CD4-positive, alpha-beta T cell treated with Interleukin-17A for 1 hour (primary cell): ENCODE results near the gene UQCRC1.
A peak's percentile ranks its signal among the peaks of the same experiment; 100 is the strongest.

Experiments
- DNase-seq: peaks from one replicate; pipeline ENCODE4 v3.0.0-alpha.2; 2020

Gene UQCRC1

DNA sequence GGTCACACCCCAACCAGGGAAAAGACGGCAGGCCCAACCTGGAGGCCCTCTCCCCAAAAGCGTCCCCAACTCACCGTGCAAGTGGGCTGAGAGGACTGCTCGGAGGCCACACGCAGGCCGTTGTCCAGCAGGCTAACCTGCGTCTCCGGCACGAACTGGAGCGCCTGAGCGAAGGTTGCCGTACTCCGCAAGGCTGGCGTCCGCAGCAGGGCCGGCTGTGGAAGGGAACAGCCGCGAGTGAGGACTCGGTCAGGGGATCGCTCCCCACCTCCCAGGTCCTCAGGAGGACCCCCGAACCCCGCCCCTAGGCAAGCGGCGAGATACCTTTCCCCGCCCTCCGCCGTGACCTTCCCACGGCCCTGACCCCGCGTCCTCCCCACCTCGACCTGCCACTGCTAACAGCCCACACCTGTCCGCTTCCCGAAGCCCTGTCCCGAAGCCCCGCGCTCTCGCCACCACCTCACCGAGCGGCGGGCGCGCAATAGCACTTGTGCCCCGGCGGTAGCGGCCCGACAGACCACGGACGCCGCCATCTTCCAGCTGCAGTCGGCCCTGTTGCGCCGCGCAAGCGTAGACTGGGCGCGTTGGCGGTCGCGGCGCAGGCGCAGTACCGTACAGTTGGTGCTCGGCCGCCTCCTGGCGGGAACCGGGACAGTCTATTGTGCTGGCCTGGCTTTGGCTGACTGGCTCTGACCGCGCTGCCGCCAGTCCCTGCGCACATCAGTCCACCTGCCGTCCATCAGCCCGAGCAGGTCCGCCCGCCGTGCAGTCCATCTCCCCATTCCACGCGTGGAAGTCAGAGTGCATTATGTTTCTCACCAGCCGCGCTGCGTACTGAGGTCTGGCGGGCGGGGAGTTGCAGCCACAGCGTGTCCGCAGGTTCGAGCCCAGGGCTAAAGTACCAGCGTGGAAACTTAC lies at the start of gene UQCRC1:
Gene UQCRC1, minus strand, starts transcription at position 559 of the 918 bp plus-strand sequence. Its CDS starts 26 bp downstream, at position 533.
- DNase-seq, result peak; percentile 94

DNA sequence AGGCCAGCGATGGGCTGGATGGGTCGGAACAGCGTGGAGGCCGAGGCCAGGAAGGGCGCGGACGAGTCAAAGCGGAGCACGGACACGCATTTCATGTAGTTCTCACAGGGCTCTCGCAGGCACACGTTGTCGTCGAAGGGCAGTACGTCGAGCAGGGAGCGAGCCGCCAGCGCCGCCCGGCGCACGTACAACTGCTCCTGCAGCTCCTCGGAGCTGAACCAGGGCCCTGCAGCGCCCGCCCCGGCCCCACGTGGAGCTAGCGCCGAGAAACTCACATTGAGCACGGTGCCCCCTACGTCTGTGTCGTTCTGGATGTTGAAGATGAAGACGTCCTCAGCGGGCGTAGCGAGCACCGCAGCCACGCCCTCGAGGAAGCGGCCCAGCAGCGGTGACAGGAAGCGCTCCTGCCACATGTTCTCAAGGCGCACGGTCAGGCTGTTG lies 47.4 kb upstream of the UQCRC1 start:
- peak; percentile 47 for DNase-seq

DNA sequence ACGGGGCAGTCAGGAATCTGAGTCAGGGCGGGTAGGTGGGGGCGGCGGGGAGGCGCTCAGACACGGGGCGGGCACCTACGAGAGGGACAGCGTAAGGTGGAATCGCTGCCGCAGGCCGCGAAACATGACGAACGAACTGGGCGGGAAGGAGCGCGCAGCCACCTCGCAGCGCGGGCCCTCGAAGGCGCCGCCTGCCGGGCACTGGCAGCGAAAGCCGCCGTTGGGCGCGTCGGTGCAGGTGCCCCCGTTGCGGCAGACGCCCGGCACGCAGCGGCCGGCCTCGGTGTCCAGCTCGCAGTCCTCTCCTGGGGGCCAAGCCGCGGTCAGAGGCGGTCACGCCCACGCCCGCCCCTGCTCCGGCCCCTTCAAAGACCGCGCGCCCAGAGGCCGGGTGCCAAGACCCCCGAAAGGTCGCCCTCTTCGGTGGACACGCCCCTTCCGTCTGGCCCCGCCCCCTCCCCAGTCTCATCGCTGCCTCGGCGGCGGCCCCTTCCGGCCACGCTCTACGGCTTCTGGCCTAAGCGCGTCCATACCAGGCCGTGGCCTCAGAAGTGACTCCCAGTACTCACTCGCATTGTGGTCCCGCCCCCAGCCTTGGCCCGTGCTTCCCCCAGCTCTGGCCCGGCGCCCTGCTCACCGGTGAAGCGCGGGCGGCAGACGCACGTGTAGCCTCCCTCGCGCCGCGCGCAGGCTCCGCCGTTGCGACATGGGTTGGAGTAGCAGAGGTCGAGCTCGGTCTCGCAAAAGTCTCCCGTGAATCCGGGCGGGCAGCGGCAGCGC lies 46.8 kb upstream of the UQCRC1 start:
- peak; percentile 88 for DNase-seq

DNA sequence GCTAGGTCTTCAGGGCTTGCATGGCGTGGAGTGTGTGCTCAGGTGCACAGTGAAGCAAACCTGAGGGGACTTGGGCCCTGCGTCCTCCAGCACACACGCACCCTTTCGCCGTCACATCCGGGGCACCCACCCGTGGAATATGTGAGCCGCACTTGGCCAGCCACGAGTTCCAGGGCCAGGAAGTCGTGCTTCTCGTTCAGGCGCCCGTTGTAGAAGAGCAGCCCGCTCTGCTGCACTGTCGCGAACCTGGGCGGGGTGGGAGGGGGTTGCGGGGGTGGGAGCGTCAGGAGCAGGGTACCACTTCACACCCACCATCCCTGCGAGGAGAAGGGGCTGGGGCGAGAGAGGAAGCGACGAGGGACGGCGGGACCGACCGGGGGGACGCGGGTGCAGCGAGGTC lies 46.2 kb upstream of the UQCRC1 start:
- DNase-seq, result peak; percentile 62

DNA sequence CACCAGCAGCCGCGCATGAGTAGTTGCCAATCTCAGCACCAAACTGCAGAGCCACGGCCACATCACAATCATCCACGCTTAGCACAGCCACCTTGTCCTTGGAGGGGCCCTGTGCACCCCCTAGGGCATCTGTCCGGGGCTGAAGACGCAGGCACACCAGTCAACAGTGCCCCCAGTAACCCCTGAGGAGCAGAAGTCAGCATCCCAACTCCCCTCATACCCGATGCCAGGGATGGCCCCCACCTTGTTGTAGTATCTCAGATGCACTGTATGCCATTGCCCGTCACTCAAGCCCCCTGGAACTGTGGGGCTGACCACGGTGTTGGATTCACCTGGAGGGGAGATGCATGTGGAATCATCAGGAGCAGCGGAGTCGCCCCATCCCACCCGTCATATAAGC lies 45.6 kb upstream of the UQCRC1 start:
- no peak for DNase-seq

DNA sequence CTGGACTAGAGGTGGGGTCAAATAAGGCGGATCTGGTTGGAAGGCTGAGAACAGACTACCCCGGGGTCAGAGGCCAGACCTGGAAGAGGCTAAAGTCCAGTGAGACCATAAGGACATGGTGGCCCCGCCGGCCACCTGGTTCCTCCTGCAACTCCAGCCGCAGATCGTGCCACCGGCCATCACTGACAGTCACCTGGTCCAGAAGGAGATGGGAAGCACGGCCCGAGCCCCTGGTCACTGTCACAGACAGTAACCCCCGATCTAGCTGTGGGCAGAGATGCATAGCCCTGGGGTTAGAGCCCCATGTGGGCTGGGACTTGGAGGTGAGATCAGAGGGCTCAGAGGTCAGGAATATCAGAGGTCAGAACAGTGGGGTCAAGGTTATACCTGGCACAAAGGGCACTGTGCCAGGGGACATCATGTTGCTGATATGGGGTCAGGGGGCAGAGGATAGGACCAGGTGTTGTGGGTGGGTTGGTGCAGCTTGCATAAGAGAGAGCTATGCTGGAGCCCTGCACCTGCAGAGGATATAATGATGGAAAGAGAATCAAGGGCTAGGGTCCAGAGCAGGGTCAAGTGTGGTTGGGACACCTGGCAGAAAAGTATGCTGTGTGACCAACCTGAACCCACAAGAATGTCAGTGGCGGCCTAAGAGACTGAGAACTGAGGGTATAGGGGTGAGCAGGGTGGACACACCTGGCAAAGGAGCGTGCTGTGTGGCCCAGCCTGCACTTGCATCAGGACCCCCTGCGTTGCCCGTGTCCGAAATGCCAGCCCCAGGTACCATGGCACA lies 43.7 kb upstream of the UQCRC1 start:
- no peak for DNase-seq

DNA sequence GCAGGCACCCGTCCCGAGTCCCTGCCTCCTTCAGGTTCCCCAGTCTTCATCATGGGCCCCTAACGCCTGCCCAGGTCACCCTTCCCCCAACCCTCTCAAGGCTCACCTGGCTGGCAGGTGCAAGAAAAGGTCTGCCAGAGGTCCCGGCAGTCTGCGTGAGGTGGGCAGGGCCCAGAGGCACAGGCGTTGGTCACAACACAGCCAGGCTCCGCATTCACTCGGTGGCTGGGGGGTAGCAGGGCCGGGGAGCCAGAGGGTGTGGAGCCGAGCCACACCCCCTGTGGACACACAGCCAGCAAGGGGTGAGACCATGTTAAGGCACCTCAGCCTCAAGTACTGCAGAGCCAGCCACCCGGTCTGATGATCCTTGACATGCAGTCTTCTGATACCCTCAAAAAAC lies 42.3 kb upstream of the UQCRC1 start:
- DNase-seq, result no peak

DNA sequence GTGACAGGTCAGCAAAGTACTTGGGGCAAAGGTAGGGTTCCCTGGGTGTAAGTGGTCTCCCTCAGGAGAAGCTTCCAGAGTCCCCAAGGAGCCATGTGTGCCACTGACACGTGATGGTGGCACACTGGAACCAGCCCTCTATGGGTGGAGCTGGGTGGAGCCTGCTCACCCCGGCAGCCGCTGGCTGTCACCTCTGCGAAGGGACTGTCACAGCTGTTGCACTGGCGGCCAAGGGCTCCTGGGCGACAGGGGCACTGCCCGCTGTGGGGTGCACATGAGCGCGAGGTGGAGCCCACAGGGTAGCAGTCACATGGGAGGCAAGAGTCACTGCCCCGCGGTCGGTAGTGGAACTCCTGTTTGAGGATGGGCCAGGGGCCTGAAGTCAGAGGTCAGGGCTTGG lies 41.3 kb upstream of the UQCRC1 start:
- DNase-seq, result no peak

DNA sequence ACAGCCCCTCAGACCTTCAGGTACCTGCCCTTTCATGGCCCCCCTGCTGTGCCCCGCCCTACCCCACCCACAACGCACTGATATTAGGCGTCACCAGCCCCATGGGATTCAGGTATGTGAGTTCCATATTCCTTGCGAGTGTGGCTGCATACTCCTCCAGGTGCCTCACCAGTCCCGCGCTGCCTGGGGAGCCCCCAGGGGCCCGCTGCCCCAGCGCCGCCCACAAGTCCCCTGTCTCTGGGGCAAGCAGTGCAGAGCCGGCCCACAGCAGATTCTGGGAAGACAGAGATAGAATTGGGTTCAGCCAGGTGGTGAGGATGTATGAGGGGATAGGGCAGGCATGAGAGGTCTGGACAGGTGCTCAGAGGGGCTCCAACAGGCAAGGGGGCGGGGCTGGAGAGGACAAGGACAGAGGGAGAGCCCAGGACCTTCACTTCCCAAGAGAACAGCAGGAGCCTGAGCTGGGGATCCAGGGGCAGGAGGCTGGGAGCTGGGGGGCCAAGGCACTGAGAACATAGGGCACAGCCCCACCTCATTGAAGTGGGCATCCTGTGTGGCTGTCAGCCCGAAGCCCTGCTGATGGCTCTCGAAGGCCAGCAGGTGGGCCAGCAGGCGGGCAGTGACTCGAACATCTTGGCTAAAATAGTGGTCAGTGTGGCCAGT lies 38.9 kb upstream of the UQCRC1 start:
- no peak for DNase-seq

DNA sequence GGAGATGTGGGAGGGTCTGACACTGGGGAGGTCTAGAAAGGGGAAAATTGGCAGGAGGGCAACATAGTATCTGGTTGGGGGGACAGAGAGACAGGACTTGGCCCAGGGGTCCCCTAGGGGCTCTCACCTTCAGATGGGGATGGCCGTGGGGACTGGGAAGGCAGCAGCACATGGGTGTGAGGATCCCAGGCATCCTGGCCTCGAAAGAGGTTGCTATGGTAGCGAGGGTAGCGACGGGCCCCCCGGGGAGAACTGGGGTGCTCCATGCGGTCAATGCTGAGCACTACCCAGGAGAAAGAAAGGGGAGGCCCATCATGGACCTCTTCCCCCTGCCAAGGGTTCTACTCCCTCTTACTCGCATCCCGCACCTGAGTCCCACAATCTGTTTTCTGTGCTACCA lies 38.3 kb upstream of the UQCRC1 start:
- no peak for DNase-seq

DNA sequence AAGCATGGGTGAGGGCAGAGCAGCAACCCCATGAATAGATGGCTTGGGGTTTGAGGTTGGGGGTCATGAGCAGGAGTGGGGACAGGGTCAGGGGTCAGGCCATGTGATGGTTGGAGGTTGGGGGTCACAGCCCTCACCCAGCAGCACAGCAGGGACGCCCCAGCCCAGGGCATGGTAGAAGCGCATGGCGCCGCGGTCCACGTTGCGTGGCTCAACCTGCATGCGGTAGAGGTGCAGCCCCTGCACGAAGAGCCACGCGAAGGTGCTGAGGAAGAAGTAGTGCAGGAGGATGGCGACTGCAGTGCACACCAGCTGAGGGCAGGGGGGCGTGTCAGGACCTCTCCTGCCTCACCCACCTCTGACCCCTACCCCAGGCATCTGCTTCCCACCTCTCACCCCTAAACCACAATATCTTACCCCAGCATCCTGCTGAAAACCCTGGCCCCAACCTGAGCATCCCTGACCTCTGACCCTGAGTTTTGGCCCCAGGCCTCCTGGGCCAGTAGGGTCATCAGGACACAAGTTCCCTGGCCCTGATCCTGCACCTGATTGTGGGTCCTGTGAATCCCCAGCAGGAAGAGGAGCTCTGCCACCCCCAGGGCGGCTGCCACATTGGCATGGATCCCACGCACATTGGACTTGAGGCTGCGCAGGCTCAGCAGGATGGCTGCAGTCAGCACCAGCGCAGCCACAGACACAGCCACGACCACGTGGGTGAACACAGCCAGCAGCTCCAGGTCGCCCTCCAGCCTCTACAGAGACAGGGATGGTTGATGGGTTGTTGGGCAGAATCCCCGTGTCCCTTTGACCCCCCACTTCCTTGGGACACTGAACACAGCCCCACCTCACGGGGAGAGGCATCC lies 35.7 kb upstream of the UQCRC1 start:
- no peak for DNase-seq

DNA sequence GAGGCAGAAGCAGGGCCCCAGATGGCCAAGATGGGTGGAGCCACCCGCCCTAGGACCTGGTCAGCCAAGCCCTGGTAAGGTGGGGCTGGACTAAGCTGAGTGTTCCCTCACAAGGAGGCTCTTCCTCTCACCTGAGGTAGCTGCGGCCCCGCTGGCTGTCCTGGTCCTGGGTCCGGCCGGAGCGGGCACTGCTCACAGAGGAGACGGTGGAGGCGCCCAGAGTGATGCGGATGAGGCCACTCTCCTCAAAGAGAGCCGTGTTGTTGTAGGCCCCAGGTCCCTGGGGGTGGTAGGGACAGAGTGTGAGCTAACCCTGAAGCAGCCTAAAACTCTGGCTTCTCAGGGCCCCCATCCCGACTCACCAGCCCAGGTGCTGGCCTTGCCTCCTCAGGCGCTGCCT lies 33.2 kb upstream of the UQCRC1 start:
- DNase-seq, result no peak

DNA sequence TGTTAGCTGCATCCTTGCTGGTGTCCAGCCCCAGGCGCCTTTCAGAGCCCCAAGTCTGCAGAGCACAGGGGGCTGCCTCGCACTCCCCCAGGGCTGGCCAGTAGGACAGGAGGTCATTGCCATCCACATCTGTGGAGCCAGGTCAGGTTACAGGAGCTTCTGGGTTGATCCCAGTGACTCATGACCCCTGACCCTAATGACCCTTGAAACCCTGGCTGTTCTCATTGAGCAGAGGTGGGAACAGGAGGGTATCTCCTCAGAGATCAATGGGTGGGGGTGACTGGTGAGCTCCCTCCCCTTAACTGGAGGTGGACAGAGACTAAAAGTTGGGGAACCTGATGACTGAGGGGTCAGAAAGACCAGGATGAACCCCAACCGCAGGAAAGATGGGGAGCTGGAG lies 31.9 kb upstream of the UQCRC1 start:
- DNase-seq, result no peak

DNA sequence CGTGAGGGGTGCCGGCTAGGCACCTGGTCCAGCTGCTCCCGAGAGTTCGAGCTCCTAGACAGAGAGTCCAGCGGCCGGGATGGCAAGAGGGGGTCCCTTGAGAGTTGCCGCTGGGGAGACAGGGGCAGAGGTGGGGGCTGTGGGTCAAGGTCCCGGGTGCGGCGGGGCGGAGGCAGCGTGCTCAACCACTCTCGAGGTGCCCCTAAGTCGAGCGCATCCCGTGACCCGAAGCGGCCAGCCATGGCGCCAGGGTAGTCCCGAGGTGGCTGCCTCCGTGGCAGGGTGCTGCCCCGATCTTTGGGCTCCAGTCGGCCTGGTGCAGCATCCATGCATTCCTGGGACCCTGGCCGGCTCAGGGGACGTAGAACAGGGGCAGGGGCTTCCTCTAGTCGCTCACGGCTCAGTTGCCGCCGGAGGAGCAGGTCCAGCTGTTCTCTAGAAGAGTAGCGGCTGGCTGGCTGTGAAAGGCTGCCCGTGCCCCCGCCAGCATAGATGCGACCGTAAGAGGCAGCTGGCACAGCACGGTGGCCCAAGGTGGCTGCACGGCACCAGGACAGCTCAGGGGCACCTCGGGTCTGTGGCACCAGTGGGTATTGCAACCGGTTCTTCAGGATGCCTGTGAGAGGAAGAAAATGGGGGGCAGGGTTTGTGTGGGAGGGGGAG lies 30.6 kb upstream of the UQCRC1 start:
- DNase-seq, result no peak

DNA sequence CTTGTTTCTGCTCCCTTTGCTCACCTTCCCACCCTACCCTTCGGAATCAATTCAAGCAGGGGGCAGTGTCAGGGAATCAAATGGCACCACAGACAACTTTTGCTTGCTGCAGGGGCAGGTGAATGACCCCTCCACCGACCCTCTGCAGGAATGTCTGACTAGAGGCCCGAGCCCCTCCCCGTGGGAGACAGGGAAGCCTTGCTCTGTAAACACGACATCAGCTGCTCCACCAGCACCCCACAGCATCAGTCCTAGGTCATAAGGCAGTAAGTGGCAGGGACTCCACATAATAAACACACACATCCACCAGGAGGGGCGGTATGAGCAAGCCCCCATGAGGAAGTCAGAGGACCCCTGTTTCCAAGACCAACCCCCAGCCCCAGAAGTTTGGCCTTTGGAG lies 27.9 kb upstream of the UQCRC1 start:
- no peak for DNase-seq

DNA sequence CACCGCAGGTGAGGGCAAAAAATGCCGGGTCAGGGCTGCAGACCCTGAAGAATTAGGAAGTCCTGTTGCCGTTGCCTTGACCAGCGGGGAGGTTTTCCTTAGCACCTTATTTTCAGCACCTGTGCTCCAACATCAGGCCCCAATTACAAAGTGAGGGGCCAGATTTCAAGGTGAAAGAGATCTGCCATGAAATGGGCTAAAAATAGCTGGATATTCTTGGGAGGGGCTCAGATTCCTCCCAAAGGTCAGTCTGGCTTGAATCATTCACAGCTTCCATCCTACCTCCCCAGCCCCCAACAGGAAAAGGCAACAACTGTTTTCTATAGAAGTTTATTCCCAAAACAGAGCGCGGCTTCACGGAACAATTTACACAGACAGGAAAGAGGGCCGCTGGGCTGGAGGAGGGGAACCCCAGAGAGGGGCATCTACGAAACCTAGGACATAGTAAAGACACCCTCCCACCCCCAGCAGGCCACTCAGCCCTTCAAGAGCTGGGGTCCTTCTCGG lies 26.8 kb upstream of the UQCRC1 start:
- DNase-seq, result no peak

DNA sequence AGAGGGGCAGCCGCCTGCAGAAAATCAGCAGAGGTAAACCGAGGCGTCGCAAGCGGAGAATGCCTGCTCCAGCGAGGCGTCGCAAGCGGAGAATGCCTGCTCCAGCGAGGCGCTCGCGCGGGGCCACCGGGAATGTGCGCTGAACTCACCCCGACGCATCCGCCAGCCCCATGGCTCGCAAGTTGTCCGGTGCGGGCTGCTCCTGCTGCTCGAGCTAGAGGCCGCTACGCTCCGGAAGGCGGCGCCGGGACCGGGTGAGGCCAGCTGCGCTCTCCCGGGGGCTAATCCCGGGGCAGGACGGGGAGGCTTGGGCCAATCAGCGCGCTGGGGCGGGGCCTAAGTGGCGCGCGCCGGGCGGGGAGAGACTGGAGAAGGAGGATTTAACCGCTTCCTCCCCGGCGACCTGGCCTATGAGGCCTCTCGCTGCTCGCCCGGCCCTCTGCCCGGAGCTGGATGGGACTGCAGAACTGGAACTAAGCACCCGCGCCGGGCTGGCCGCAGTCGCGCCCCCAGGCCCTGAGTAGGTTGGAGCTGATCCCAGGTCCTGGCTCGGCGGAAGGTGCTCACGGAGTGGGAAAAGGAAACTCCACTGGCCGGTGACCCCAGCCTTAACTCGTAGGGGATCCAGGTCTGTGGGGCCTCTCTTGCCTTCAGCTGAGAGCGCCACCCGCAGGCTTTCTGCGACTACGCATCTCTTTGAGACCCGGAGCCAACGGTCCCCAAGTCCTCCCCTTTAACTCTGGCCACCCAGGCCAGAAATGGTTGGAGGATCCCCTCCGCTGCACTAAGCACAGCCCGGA lies 26.0 kb upstream of the UQCRC1 start, which contains the start of gene SLC26A6:
Gene SLC26A6, minus strand, starts transcription at position 240 of the 800 bp plus-strand sequence. Its CDS starts 68 bp downstream, at position 172.
- DNase-seq, result peak; percentile 93

DNA sequence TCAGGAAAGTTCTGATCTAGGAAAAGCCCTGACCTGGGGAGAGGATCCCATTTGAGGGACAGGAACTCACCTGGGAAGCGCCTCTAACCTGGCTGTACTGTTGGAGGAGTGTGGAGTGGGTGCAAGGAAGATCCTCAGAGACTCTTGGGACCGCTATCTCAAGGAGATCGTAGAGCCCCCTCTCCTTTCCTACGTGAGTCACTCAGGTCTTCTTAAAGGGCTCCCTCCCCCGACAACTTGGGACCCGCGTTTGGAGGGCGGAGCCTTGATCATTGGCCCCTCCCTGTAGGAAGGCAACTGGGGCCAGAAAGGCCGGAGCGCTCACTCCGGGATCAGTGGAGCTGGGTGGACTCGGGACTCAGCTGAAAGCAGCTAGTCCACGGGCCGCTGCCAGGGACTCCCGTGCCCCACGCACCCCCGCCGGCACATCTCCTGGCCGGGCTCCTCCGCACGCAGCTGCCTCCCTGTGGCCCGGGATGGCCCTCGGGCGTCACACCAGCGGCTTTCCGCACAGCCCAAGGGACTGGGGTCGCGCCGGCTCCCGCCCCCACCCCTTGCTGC lies 25.3 kb upstream of the UQCRC1 start:
- peak; percentile 43 for DNase-seq

DNA sequence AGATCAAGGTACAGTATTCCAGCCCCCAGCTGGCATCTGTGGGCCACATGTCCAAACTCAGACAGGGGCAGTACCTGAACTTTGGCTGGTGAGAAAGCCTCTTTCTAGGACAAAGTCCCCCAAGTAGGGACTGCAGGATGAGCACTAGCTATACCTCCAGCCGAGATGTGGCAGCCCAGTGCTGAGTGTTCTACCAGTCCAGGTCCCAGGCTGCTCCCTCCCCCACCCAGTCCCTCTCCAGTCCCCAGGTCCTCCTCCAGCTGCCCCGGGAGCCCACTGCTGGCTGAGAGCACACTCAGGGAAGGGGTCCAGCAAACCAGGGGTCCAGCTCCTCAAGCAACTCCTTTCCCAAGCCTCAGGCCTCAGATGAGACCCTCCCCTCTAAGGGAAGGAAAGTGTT lies 24.3 kb upstream of the UQCRC1 start:
- no peak for DNase-seq
